C4-2B (cell line): Measurements from ENCODE around the gene TTLL8.

Source experiments
- CTCF ChIP-seq: fragments of 450-650 bp; conservative IDR thresholded peaks from 2 replicates; pipeline ENCODE4 v1.5.1; 2017; ENCODE audit warnings: mild to moderate bottlenecking
- ZFX ChIP-seq: fragments of 450-650 bp; IDR thresholded peaks from 2 replicates; pipeline ENCODE4 v1.6.1; 2017

- no peak for TF ChIP-seq CTCF
- no peak for TF ChIP-seq ZFX
Observed at GRCh38 chr22:50041361-50042065, 16.6 kb downstream of the TTLL8 start.
